ENCODE data around the gene COX19.

GRCh38 chr7:922334-923107, 52.8 kb downstream of the COX19 start:
- TF ChIP-seq CTCF (IDR thresholded peaks at IDR 0.05) (no peak), POLR2A (IDR thresholded peaks at IDR 0.05) (no peak)
